ENCODE results near the gene ATP7B. TPM values are rescaled to one million over a fixed set of nuclear protein-coding genes. Genes with fewer than 3 reads are reported as not detected.

ATP7B gene
- total RNA-seq, 1 donor from 2014 or later = 0.65 TPM

Other genes with a start within 250 kb of the ATP7B start
- gene DHRS12, start 207.3 kb downstream of the ATP7B start, total RNA-seq = 3.2 and 3.9 TPM in 2 replicates
- gene TMEM272, start 166.3 kb downstream of the ATP7B start, total RNA-seq = 0.38 and 0.77 TPM in 2 replicates
- not detected in 2 replicates for gene CCDC70, start 149.5 kb downstream of the ATP7B start, total RNA-seq
- 26.7 and 28.0 TPM in 2 replicates for gene ALG11, start 948 bp upstream of the ATP7B start, total RNA-seq
- gene UTP14C, start 13.2 kb upstream of the ATP7B start, total RNA-seq = 12.2 TPM in 2 replicates
- gene NEK5, start 117.6 kb upstream of the ATP7B start, total RNA-seq = not detected in 2 replicates
- 7.1 and 10.4 TPM in 2 replicates for gene NEK3, start 148.1 kb upstream of the ATP7B start, total RNA-seq

All from activated CD4-positive, alpha-beta T cell treated with anti-CD3 and anti-CD28 coated beads, Interleukin-2, amount 10 ng/mL, durations not matched to agents 24 days and 14 days (primary cell).